GM19463 (cell line): Measurements from ENCODE around the gene GRAMD1A.
"Not testable (repeated sequence)": the region's sequence is repeated elsewhere in the genome, so short reads cannot be mapped to it uniquely, and the experiment has no call there.

Experiments
- ATAC-seq: cut with Tn5 transposase; IDR thresholded peaks from one replicate; pipeline ENCODE4 v1.9.1; 2021; ENCODE audit warnings: mild to moderate bottlenecking, moderate library complexity; ENCODE audit not compliant: unreplicated experiment

Gene GRAMD1A

GRCh38 chr19:34999498-35000337 lies at the start of gene GRAMD1A:
GRAMD1A (plus strand) TSS chr19:35000323; CDS start chr19:35000479, 156 bp downstream.
- ATAC-seq = peak; percentile 67

- ATAC-seq = no peak
Measured at GRCh38 chr19:34953092-34953491, 47.0 kb upstream of the GRAMD1A start.

- ATAC-seq = no peak
Measured at GRCh38 chr19:34957830-34958751, 42.0 kb upstream of the GRAMD1A start.

GRCh38 chr19:34959021-34959420 lies 41.1 kb upstream of the GRAMD1A start:
- no peak for ATAC-seq

- ATAC-seq = no peak
Measured at GRCh38 chr19:34960103-34960805, 39.9 kb upstream of the GRAMD1A start.

- ATAC-seq = no peak
Measured at GRCh38 chr19:34960940-34961679, 39.0 kb upstream of the GRAMD1A start.

GRCh38 chr19:34961775-34962686 lies 38.1 kb upstream of the GRAMD1A start:
- ATAC-seq = no peak

GRCh38 chr19:34962687-34963572 lies 37.2 kb upstream of the GRAMD1A start:
- no peak for ATAC-seq

- ATAC-seq = peak; percentile 83
Measured at GRCh38 chr19:34963573-34964406, 36.3 kb upstream of the GRAMD1A start, which contains the start of gene ZNF792. ZNF792 (minus strand) TSS chr19:34964229; CDS start chr19:34963662, 567 bp downstream.

GRCh38 chr19:34964598-34964997 lies 35.5 kb upstream of the GRAMD1A start:
- ATAC-seq = no peak

GRCh38 chr19:34965505-34965904 lies 34.6 kb upstream of the GRAMD1A start:
- ATAC-seq = not testable (repeated sequence)

GRCh38 chr19:34967551-34967950 lies 32.6 kb upstream of the GRAMD1A start:
- ATAC-seq = no peak

GRCh38 chr19:34969721-34970120 lies 30.4 kb upstream of the GRAMD1A start:
- no peak for ATAC-seq

GRCh38 chr19:34970185-34970780 lies 29.8 kb upstream of the GRAMD1A start:
- ATAC-seq = not testable (repeated sequence)

- no peak for ATAC-seq
Measured at GRCh38 chr19:34972163-34972705, 27.9 kb upstream of the GRAMD1A start.

GRCh38 chr19:34974646-34975045 lies 25.5 kb upstream of the GRAMD1A start:
- no peak for ATAC-seq

- no peak for ATAC-seq
Measured at GRCh38 chr19:34975056-34975455, 25.1 kb upstream of the GRAMD1A start.
